HepG2 (cell line): Measurements from ENCODE around the gene PDIA5. TPM values are rescaled to one million over a fixed set of nuclear protein-coding genes. Genes with fewer than 3 reads are reported as not detected.
A peak's percentile ranks its signal among the peaks of the same experiment; 100 is the strongest.

Experiments
- GATAD2A ChIP-seq: IDR thresholded peaks from 2 replicates; pipeline ENCODE4 v1.6.1; 2016
- HMG20B ChIP-seq: conservative IDR thresholded peaks from 2 replicates; pipeline ENCODE4 v1.6.1; 2016; ENCODE audit warnings: missing genetic modification reagents, missing compliant biosample characterization
- ISL2 ChIP-seq: sonication (generic); formaldehyde crosslinking; IDR thresholded peaks from 2 replicates; pipeline ENCODE4 v1.5.0; 2020; ENCODE audit warnings: missing genetic modification reagents
- JUN ChIP-seq: sonication (generic); formaldehyde crosslinking; IDR thresholded peaks from 2 replicates; pipeline ENCODE4 v1.4.0; 2020; ENCODE audit warnings: mild to moderate bottlenecking, missing genetic modification reagents
- KDM4B ChIP-seq: sonication (generic); formaldehyde crosslinking; IDR thresholded peaks from 2 replicates; pipeline ENCODE4 v1.4.0; 2020; ENCODE audit warnings: missing genetic modification reagents
- MAF1 ChIP-seq: sonication (generic); formaldehyde crosslinking; IDR thresholded peaks from 2 replicates; pipeline ENCODE4 v1.5.0; 2020; ENCODE audit warnings: missing genetic modification reagents, borderline replicate concordance
- PCBP1 ChIP-seq: fragments of 200-400 bp; formaldehyde crosslinking; IDR thresholded peaks from 2 replicates; pipeline ENCODE4 v1.6.1; 2017; ENCODE audit warnings: mild to moderate bottlenecking, low read depth, low read length, borderline replicate concordance
- SAP130 ChIP-seq: IDR thresholded peaks from 2 replicates; pipeline ENCODE4 v1.6.1; 2016; ENCODE audit warnings: low read depth
- SMAD1 ChIP-seq: sonication (generic); formaldehyde crosslinking; IDR thresholded peaks from 2 replicates; pipeline ENCODE4 v1.4.0; 2020; ENCODE audit warnings: missing genetic modification reagents, low read depth, mild to moderate bottlenecking, borderline replicate concordance
- SMYD3 ChIP-seq: sonication (generic); formaldehyde crosslinking; IDR thresholded peaks from 2 replicates; pipeline ENCODE4 v1.8.1; 2023; ENCODE audit warnings: mild to moderate bottlenecking, missing genetic modification reagents
- TBX3 ChIP-seq: fragments of 450-650 bp; IDR thresholded peaks from 2 replicates; pipeline ENCODE4 v1.6.1; 2017; ENCODE audit warnings: antibody characterized with exemption, mild to moderate bottlenecking, inconsistent platforms, borderline replicate concordance
- ZBTB8A ChIP-seq: sonication (generic); formaldehyde crosslinking; IDR thresholded peaks from 2 replicates; pipeline ENCODE4 v1.4.0; 2020; ENCODE audit warnings: mild to moderate bottlenecking, low read depth, missing genetic modification reagents, borderline replicate concordance
- ZFY ChIP-seq: sonication (generic); formaldehyde crosslinking; IDR thresholded peaks from 2 replicates; pipeline ENCODE4 v1.4.0; 2020; ENCODE audit warnings: missing genetic modification reagents
- ZNF207 ChIP-seq: fragments of 450-650 bp; IDR thresholded peaks from 2 replicates; pipeline ENCODE4 v1.6.1; 2016; ENCODE audit warnings: antibody characterized with exemption, borderline replicate concordance
- ZNF549 ChIP-seq: sonication (generic); formaldehyde crosslinking; IDR thresholded peaks from 2 replicates; pipeline ENCODE4 v1.5.0; 2020; ENCODE audit warnings: missing genetic modification reagents
- ZNF652 ChIP-seq: IDR thresholded peaks from 2 replicates; pipeline ENCODE4 v1.6.1; 2016; ENCODE audit warnings: low read depth, borderline replicate concordance
- ZNF768 ChIP-seq: sonication (generic); formaldehyde crosslinking; IDR thresholded peaks from 2 replicates; pipeline ENCODE4 v1.4.0; 2020; ENCODE audit warnings: missing genetic modification reagents
- ZNF775 ChIP-seq: sonication (generic); formaldehyde crosslinking; IDR thresholded peaks from 2 replicates; pipeline ENCODE4 v1.4.0; 2020; ENCODE audit warnings: missing genetic modification reagents, mild to moderate bottlenecking, moderate library complexity, borderline replicate concordance
- polyA plus RNA-seq, 8 experiments: library from polyadenylated mRNA; depleted of rRNA in 3 of 8; stranded (reverse) in 7 of 8; unstranded in 1 of 8; fragments of >200 nt; fragmentation: Illumina TruSeq in 4 of 8; extraction: Trizol in 4 of 8; gene quantifications; 2 replicates each; pipeline versions ENCODE4 v1.2.1 to v1.2.3, GENCODE V29; 2011 to 2016; ENCODE audit warnings: low read depth in 4 of 8, missing spikeins in 1 of 8, mixed read lengths in 1 of 8; ENCODE audit not compliant: insufficient read depth in 1 of 8
- total RNA-seq, 5 experiments: library from RNA; depleted of rRNA; stranded (reverse); fragments of >200 nt; fragmentation: Illumina TruSeq; extraction: Trizol; gene quantifications; 2 replicates each; pipeline ENCODE4 v1.2.3, GENCODE V29; 2016; ENCODE audit warnings: low read depth in 1 of 5
- TF ChIP-seq, protein P1 (sequence below): IDR thresholded peaks from 2 replicates; pipeline ENCODE4 v1.6.1; 2016; ENCODE audit warnings: low read depth, missing genetic modification reagents, missing compliant biosample characterization
- TF ChIP-seq, protein P2 (sequence below): sonication (generic); formaldehyde crosslinking; IDR thresholded peaks from 2 replicates; pipeline ENCODE4 v1.8.0; 2022; ENCODE audit warnings: mild to moderate bottlenecking, missing genetic modification reagents, moderate library complexity
- TF ChIP-seq, protein P3 (sequence below): IDR thresholded peaks from 2 replicates; pipeline ENCODE4 v1.6.1; 2012; ENCODE audit warnings: low read length, improper control_type of control experiment

Gene PDIA5
- total and polyA plus RNA-seq, 2 of the 13 experiments (the other 11 are each of a cell fraction or from before 2014, with no cell fraction given): 51.3 to 74.3 TPM

DNA sequence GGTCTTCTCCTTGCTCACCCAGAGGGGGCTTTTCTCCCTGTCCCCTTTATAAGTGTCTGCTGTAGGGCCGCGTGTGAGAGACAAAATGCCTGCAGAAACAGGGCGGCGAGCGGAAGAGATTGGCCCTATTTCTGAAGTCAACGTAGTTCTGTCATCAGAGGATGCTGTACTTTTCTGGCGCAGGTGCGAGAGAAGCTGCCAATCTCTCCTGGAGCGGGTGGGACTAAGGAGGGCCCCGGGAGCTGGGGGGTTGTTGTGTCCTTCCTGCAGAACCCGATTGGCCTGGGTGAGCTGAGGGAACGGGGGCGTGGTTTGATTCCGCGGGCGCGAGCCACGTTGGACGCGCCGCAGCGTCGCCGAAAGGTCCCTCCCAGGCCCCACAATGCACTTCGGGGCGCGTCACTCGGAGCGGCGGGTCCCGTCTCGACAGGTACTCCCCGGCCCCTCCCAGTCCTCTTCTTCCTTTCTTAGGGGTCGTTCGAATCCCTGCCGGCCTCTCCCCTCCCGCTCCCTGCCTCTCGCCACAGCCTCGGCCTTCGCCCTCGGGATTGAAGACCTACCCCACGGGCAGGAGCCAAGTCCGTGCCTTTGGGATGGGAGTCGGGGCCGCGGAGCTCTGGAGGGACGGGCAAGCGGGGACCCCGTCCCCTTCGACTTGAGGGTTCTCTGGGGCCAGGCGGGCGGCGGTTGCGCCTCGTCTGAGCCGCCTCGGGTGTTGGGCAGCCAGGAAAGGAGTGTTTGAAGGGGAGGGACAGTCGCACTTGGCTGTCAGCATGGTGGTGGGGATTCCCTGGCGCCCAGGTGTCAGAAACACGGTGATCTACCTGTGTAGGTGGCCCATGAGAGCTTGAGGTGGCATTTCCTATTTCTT lies 135.0 kb downstream of the PDIA5 start, which contains the start of gene SEC22A (continued):
- TF ChIP-seq SMAD1 (peak; percentile 71; the same call in 1 of the 2 replicates), ZNF549 (CRISPR knock-in tag) (no peak), KDM4B (CRISPR knock-in tag) (no peak), ZFY (CRISPR knock-in tag) (peak; percentile 12; the same call in 1 of the 2 replicates), SAP130 (CRISPR knock-in tag) (peak; percentile 93), ZNF207 (no peak), HMG20B (no peak), TBX3 (no peak), ZBTB8A (CRISPR knock-in tag) (no peak), PCBP1 (no peak), ZNF652 (CRISPR knock-in tag) (no peak), SMYD3 (no peak), MAF1 (CRISPR knock-in tag) (no peak), JUN (CRISPR knock-in tag) (0 out of 2 replicates have a peak, but pooled peaks have one; percentile 23), ZNF768 (CRISPR knock-in tag) (peak; percentile 42; the same call in 1 of the 2 replicates), ISL2 (CRISPR knock-in tag) (no peak), GATAD2A (no peak), ZNF775 (CRISPR knock-in tag) (0 out of 2 replicates have a peak, but pooled peaks have one; percentile 25)
- TF ChIP-seq, protein P1, sequence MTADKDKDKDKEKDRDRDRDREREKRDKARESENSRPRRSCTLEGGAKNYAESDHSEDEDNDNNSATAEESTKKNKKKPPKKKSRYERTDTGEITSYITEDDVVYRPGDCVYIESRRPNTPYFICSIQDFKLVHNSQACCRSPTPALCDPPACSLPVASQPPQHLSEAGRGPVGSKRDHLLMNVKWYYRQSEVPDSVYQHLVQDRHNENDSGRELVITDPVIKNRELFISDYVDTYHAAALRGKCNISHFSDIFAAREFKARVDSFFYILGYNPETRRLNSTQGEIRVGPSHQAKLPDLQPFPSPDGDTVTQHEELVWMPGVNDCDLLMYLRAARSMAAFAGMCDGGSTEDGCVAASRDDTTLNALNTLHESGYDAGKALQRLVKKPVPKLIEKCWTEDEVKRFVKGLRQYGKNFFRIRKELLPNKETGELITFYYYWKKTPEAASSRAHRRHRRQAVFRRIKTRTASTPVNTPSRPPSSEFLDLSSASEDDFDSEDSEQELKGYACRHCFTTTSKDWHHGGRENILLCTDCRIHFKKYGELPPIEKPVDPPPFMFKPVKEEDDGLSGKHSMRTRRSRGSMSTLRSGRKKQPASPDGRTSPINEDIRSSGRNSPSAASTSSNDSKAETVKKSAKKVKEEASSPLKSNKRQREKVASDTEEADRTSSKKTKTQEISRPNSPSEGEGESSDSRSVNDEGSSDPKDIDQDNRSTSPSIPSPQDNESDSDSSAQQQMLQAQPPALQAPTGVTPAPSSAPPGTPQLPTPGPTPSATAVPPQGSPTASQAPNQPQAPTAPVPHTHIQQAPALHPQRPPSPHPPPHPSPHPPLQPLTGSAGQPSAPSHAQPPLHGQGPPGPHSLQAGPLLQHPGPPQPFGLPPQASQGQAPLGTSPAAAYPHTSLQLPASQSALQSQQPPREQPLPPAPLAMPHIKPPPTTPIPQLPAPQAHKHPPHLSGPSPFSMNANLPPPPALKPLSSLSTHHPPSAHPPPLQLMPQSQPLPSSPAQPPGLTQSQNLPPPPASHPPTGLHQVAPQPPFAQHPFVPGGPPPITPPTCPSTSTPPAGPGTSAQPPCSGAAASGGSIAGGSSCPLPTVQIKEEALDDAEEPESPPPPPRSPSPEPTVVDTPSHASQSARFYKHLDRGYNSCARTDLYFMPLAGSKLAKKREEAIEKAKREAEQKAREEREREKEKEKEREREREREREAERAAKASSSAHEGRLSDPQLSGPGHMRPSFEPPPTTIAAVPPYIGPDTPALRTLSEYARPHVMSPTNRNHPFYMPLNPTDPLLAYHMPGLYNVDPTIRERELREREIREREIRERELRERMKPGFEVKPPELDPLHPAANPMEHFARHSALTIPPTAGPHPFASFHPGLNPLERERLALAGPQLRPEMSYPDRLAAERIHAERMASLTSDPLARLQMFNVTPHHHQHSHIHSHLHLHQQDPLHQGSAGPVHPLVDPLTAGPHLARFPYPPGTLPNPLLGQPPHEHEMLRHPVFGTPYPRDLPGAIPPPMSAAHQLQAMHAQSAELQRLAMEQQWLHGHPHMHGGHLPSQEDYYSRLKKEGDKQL (CRISPR knock-in tag): no peak
- TF ChIP-seq, protein P2, sequence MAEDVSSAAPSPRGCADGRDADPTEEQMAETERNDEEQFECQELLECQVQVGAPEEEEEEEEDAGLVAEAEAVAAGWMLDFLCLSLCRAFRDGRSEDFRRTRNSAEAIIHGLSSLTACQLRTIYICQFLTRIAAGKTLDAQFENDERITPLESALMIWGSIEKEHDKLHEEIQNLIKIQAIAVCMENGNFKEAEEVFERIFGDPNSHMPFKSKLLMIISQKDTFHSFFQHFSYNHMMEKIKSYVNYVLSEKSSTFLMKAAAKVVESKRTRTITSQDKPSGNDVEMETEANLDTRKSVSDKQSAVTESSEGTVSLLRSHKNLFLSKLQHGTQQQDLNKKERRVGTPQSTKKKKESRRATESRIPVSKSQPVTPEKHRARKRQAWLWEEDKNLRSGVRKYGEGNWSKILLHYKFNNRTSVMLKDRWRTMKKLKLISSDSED (CRISPR knock-in tag): no peak
- TF ChIP-seq, protein P3, sequence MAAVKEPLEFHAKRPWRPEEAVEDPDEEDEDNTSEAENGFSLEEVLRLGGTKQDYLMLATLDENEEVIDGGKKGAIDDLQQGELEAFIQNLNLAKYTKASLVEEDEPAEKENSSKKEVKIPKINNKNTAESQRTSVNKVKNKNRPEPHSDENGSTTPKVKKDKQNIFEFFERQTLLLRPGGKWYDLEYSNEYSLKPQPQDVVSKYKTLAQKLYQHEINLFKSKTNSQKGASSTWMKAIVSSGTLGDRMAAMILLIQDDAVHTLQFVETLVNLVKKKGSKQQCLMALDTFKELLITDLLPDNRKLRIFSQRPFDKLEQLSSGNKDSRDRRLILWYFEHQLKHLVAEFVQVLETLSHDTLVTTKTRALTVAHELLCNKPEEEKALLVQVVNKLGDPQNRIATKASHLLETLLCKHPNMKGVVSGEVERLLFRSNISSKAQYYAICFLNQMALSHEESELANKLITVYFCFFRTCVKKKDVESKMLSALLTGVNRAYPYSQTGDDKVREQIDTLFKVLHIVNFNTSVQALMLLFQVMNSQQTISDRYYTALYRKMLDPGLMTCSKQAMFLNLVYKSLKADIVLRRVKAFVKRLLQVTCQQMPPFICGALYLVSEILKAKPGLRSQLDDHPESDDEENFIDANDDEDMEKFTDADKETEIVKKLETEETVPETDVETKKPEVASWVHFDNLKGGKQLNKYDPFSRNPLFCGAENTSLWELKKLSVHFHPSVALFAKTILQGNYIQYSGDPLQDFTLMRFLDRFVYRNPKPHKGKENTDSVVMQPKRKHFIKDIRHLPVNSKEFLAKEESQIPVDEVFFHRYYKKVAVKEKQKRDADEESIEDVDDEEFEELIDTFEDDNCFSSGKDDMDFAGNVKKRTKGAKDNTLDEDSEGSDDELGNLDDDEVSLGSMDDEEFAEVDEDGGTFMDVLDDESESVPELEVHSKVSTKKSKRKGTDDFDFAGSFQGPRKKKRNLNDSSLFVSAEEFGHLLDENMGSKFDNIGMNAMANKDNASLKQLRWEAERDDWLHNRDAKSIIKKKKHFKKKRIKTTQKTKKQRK: no peak
